K562 (cell line): Measurements from ENCODE around the gene ICA1L. TPM values are rescaled to one million over a fixed set of nuclear protein-coding genes. Genes with fewer than 3 reads are reported as not detected.

Source experiments
- BCOR ChIP-seq: fragments of 450-650 bp; IDR thresholded peaks from 2 replicates; pipeline ENCODE4 v1.6.1; 2016
- CBX3 ChIP-seq, 2 experiments: IDR thresholded peaks; 1 replicate in 1 of 2; 2 replicates in 1 of 2; pipeline ENCODE4 v1.6.1; 2012; ENCODE audit warnings: inconsistent platforms in 2 of 2, low read length in 2 of 2, borderline replicate concordance in 1 of 2, control low read depth in 1 of 2
- ERF ChIP-seq: fragments of 450-650 bp; formaldehyde crosslinking; IDR thresholded peaks from 2 replicates; pipeline ENCODE4 v1.4.0; 2020; ENCODE audit warnings: mild to moderate bottlenecking, mixed read lengths
- MECOM ChIP-seq: fragments of 250-450 bp; sonication (Bioruptor Pico); IDR thresholded peaks from 2 replicates; pipeline ENCODE4 v1.8.0; 2022; ENCODE audit warnings: inconsistent platforms
- POLR2AphosphoS5 ChIP-seq: IDR thresholded peaks from 2 replicates; pipeline ENCODE4 v1.6.1; 2011; ENCODE audit warnings: mild to moderate bottlenecking, low read depth, low read length, moderate library complexity; ENCODE audit not compliant: control insufficient read depth, insufficient read depth
- RFX5 ChIP-seq: IDR thresholded peaks from 2 replicates; pipeline ENCODE4 v1.6.1; 2011; ENCODE audit warnings: low read depth, mild to moderate bottlenecking, improper control_type of control experiment, low read length
- SMAD4 ChIP-seq: fragments of 250-450 bp; sonication (Bioruptor Pico); conservative IDR thresholded peaks from 2 replicates; pipeline ENCODE4 v1.8.0; 2021; ENCODE audit warnings: inconsistent platforms, mild to moderate bottlenecking, moderate library complexity
- SMARCC2 ChIP-seq: fragments of 450-650 bp; IDR thresholded peaks from 2 replicates; pipeline ENCODE4 v1.6.1; 2017; ENCODE audit warnings: antibody characterized with exemption, moderate library complexity, mild to moderate bottlenecking, low read depth
- polyA plus RNA-seq, 8 experiments: library from polyadenylated mRNA; depleted of rRNA in 4 of 8; stranded (reverse) in 5 of 8; unstranded in 3 of 8; fragments of >200 nt; fragmentation: Nextera tagmentation in 2 of 8; fragmentation: Illumina TruSeq in 1 of 8; extraction: Ambion mirVana in 2 of 8; extraction: Trizol in 1 of 8; gene quantifications; 2 replicates each; pipeline versions ENCODE4 v1.2.1 to v1.2.3, GENCODE V29; 2011 to 2014; ENCODE audit warnings: inconsistent platforms in 1 of 8, missing spikeins in 1 of 8
- total RNA-seq, 7 experiments: library from RNA; depleted of rRNA in 6 of 7; stranded (reverse); fragments of >200 nt in 6 of 7; fragmentation: Illumina TruSeq in 2 of 7; extraction: Trizol in 2 of 7; gene quantifications; 2 replicates each; pipeline versions ENCODE4 v1.2.1 to v1.2.3, GENCODE V29; 2011 to 2021; ENCODE audit warnings: low replicate concordance in 1 of 7
- TF ChIP-seq, protein P1 (sequence below): fragments of 450-650 bp; formaldehyde crosslinking; conservative IDR thresholded peaks from 2 replicates; pipeline ENCODE4 v1.4.0; 2022; ENCODE audit warnings: mild to moderate bottlenecking, missing genetic modification characterization
- TF ChIP-seq, protein P2 (sequence below): fragments of 450-650 bp; formaldehyde crosslinking; IDR thresholded peaks from 2 replicates; pipeline ENCODE4 v1.4.0; 2022; ENCODE audit warnings: missing genetic modification characterization
- TF ChIP-seq, protein P3 (sequence below): IDR thresholded peaks from 2 replicates; pipeline ENCODE4 v1.6.1; 2014; ENCODE audit warnings: antibody characterized with exemption
- TF ChIP-seq, protein P4 (sequence below): sonication (generic); formaldehyde crosslinking; IDR thresholded peaks from 2 replicates; pipeline ENCODE4 v1.8.0; 2022; ENCODE audit warnings: mild to moderate bottlenecking, missing genetic modification reagents
- TF ChIP-seq, protein P5 (sequence below): fragments of 450-650 bp; IDR thresholded peaks from 2 replicates; pipeline ENCODE4 v1.6.1; 2017; ENCODE audit warnings: antibody characterized with exemption, mild to moderate bottlenecking

Gene ICA1L
- total and polyA plus RNA-seq, 9 of the 15 experiments (the other 6 are each of a cell fraction or from before 2014, with no cell fraction given) = 0.57 to 1.7 (median 1.1) TPM

DNA sequence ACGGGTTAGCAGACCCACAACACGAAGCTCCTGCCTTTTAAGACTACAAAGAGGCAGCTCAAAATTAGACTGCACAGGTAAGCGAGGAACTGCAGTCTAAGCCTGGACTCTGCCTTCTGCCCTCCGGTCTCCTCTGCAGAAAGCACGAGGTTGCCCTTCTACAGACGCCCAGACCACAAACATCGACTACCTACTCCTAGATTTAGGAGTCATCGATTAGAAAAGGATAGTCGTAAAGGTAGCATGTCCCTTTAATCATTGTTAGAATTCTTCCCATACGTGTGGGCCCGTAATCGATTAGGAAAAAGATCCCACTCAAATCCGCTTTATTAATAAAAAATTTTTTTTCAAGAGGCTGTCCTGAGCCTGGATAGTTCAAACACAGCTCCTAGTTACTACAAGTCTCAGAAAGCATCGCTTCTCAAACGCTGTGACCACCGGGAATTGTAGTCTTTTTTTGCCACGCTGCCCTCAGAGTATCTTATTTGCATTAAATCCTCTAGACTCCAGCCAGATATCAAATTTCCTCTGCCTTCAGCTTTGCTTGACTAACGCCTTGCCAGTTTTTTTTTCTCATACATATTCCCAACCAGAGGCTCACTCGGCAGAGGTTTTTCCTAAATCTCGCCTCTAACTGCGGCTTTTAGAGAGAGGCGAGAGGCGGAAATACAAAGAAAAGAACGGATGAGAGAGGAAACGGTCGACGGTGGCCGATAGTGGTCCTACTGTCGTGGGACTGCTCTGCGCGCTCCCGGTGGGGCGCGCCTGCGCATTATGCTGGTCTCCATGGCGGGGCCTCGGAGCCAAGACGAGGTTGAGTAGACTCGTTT lies 40.2 kb upstream of the ICA1L start, which contains the start of the genes CARF and WDR12 (continued):
- TF ChIP-seq, protein P1, sequence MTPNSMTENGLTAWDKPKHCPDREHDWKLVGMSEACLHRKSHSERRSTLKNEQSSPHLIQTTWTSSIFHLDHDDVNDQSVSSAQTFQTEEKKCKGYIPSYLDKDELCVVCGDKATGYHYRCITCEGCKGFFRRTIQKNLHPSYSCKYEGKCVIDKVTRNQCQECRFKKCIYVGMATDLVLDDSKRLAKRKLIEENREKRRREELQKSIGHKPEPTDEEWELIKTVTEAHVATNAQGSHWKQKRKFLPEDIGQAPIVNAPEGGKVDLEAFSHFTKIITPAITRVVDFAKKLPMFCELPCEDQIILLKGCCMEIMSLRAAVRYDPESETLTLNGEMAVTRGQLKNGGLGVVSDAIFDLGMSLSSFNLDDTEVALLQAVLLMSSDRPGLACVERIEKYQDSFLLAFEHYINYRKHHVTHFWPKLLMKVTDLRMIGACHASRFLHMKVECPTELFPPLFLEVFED (CRISPR knock-in tag) = no peak
- TF ChIP-seq RFX5 (no peak), POLR2AphosphoS5 (peak; percentile 52; the same call in 1 of the 2 replicates), SMAD4 (CRISPR knock-in tag) (0 out of 2 replicates have a peak, but pooled peaks have one; percentile 27), SMARCC2 (no peak), MECOM (CRISPR knock-in tag) (no peak), BCOR (no peak), ERF (CRISPR knock-in tag) (no peak), CBX3 (IDR thresholded peaks at IDR 0.05; ENCODE audit: borderline replicate concordance in 1 of 2, low read length in 2 of 2) (peak in 1 of 2 experiments; percentile 64; a peak in 2 of 3 replicates)
- TF ChIP-seq, protein P2, sequence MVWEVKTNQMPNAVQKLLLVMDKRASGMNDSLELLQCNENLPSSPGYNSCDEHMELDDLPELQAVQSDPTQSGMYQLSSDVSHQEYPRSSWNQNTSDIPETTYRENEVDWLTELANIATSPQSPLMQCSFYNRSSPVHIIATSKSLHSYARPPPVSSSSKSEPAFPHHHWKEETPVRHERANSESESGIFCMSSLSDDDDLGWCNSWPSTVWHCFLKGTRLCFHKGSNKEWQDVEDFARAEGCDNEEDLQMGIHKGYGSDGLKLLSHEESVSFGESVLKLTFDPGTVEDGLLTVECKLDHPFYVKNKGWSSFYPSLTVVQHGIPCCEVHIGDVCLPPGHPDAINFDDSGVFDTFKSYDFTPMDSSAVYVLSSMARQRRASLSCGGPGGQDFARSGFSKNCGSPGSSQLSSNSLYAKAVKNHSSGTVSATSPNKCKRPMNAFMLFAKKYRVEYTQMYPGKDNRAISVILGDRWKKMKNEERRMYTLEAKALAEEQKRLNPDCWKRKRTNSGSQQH (CRISPR knock-in tag) = no peak
- TF ChIP-seq, protein P3, sequence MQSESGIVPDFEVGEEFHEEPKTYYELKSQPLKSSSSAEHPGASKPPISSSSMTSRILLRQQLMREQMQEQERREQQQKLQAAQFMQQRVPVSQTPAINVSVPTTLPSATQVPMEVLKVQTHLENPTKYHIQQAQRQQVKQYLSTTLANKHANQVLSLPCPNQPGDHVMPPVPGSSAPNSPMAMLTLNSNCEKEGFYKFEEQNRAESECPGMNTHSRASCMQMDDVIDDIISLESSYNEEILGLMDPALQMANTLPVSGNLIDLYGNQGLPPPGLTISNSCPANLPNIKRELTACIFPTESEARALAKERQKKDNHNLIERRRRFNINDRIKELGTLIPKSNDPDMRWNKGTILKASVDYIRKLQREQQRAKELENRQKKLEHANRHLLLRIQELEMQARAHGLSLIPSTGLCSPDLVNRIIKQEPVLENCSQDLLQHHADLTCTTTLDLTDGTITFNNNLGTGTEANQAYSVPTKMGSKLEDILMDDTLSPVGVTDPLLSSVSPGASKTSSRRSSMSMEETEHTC = peak; percentile 62
- TF ChIP-seq, protein P4, sequence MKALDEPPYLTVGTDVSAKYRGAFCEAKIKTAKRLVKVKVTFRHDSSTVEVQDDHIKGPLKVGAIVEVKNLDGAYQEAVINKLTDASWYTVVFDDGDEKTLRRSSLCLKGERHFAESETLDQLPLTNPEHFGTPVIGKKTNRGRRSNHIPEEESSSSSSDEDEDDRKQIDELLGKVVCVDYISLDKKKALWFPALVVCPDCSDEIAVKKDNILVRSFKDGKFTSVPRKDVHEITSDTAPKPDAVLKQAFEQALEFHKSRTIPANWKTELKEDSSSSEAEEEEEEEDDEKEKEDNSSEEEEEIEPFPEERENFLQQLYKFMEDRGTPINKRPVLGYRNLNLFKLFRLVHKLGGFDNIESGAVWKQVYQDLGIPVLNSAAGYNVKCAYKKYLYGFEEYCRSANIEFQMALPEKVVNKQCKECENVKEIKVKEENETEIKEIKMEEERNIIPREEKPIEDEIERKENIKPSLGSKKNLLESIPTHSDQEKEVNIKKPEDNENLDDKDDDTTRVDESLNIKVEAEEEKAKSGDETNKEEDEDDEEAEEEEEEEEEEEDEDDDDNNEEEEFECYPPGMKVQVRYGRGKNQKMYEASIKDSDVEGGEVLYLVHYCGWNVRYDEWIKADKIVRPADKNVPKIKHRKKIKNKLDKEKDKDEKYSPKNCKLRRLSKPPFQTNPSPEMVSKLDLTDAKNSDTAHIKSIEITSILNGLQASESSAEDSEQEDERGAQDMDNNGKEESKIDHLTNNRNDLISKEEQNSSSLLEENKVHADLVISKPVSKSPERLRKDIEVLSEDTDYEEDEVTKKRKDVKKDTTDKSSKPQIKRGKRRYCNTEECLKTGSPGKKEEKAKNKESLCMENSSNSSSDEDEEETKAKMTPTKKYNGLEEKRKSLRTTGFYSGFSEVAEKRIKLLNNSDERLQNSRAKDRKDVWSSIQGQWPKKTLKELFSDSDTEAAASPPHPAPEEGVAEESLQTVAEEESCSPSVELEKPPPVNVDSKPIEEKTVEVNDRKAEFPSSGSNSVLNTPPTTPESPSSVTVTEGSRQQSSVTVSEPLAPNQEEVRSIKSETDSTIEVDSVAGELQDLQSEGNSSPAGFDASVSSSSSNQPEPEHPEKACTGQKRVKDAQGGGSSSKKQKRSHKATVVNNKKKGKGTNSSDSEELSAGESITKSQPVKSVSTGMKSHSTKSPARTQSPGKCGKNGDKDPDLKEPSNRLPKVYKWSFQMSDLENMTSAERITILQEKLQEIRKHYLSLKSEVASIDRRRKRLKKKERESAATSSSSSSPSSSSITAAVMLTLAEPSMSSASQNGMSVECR (CRISPR knock-in tag) = peak; percentile 67; the same call in 1 of the 2 replicates
- TF ChIP-seq, protein P5, sequence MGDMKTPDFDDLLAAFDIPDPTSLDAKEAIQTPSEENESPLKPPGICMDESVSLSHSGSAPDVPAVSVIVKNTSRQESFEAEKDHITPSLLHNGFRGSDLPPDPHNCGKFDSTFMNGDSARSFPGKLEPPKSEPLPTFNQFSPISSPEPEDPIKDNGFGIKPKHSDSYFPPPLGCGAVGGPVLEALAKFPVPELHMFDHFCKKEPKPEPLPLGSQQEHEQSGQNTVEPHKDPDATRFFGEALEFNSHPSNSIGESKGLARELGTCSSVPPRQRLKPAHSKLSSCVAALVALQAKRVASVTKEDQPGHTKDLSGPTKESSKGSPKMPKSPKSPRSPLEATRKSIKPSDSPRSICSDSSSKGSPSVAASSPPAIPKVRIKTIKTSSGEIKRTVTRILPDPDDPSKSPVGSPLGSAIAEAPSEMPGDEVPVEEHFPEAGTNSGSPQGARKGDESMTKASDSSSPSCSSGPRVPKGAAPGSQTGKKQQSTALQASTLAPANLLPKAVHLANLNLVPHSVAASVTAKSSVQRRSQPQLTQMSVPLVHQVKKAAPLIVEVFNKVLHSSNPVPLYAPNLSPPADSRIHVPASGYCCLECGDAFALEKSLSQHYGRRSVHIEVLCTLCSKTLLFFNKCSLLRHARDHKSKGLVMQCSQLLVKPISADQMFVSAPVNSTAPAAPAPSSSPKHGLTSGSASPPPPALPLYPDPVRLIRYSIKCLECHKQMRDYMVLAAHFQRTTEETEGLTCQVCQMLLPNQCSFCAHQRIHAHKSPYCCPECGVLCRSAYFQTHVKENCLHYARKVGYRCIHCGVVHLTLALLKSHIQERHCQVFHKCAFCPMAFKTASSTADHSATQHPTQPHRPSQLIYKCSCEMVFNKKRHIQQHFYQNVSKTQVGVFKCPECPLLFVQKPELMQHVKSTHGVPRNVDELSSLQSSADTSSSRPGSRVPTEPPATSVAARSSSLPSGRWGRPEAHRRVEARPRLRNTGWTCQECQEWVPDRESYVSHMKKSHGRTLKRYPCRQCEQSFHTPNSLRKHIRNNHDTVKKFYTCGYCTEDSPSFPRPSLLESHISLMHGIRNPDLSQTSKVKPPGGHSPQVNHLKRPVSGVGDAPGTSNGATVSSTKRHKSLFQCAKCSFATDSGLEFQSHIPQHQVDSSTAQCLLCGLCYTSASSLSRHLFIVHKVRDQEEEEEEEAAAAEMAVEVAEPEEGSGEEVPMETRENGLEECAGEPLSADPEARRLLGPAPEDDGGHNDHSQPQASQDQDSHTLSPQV = no peak
